ENCODE data around the gene ASB3.
"Not testable (repeated sequence)": the region's sequence is repeated elsewhere in the genome, so short reads cannot be mapped to it uniquely, and the experiment has no call there.

Gene ASB3

GRCh38 chr2:53785366-53785765 lies 1.4 kb downstream of the ASB3 start:
- DNase-seq: no peak

GRCh38 chr2:53784436-53784835 lies 2.3 kb downstream of the ASB3 start:
- no peak for DNase-seq

- no peak for DNase-seq
Measured at GRCh38 chr2:53782676-53783075, 4.1 kb downstream of the ASB3 start.

GRCh38 chr2:53780056-53780455 lies 6.7 kb downstream of the ASB3 start:
- no peak for DNase-seq

- DNase-seq: no peak
Measured at GRCh38 chr2:53778536-53779162, 8.1 kb downstream of the ASB3 start.

GRCh38 chr2:53777134-53777533 lies 9.6 kb downstream of the ASB3 start:
- no peak for DNase-seq

- no peak for DNase-seq
Measured at GRCh38 chr2:53770264-53770663, 16.5 kb downstream of the ASB3 start.

GRCh38 chr2:53769318-53769945 lies 17.3 kb downstream of the ASB3 start:
- DNase-seq: no peak

- no peak for DNase-seq
Measured at GRCh38 chr2:53768242-53768542, 18.6 kb downstream of the ASB3 start.

GRCh38 chr2:53767405-53768241 lies 19.1 kb downstream of the ASB3 start, which contains the start of gene CHAC2:
Gene CHAC2 (plus strand): TSS chr2:53767804. CDS start chr2:53767887, 83 bp downstream.
- DNase-seq: peak; percentile 86

GRCh38 chr2:53765767-53766166 lies 21.0 kb downstream of the ASB3 start:
- DNase-seq: no peak

- not testable (repeated sequence) for DNase-seq
Measured at GRCh38 chr2:53757206-53757605, 29.5 kb downstream of the ASB3 start.

GRCh38 chr2:53756644-53757043 lies 30.1 kb downstream of the ASB3 start:
- no peak for DNase-seq

- DNase-seq: no peak
Measured at GRCh38 chr2:53755121-53755520, 31.6 kb downstream of the ASB3 start.

- DNase-seq: no peak
Measured at GRCh38 chr2:53753041-53753440, 33.7 kb downstream of the ASB3 start.

- DNase-seq: no peak
Measured at GRCh38 chr2:53752385-53752784, 34.4 kb downstream of the ASB3 start.

- DNase-seq: no peak
Measured at GRCh38 chr2:53751728-53752127, 35.0 kb downstream of the ASB3 start.

- no peak for DNase-seq
Measured at GRCh38 chr2:53750041-53750768, 36.5 kb downstream of the ASB3 start.

GRCh38 chr2:53744395-53745065 lies 42.2 kb downstream of the ASB3 start:
- DNase-seq: no peak

- no peak for DNase-seq
Measured at GRCh38 chr2:53740170-53740569, 46.6 kb downstream of the ASB3 start.

- DNase-seq: no peak
Measured at GRCh38 chr2:53739032-53739431, 47.7 kb downstream of the ASB3 start.

GRCh38 chr2:53737091-53737490 lies 49.7 kb downstream of the ASB3 start:
- no peak for DNase-seq
